GM06990 (cell line): ENCODE data around the gene DNAJB8.
A peak's percentile ranks its signal among the peaks of the same experiment; 100 is the strongest.

Source experiments
- DNase-seq: peaks from one replicate; pipeline ENCODE4 v3.0.0-alpha.2; 2011; ENCODE audit not compliant: insufficient read length; ENCODE audit errors: extremely low read depth
- H3K27me3 ChIP-seq: replicated peaks from 2 replicates; pipeline ENCODE4 v1.6.0; 2011; ENCODE audit warnings: low read length; ENCODE audit not compliant: control insufficient read depth, insufficient read depth
- H3K36me3 ChIP-seq: 2 replicates; pipeline ENCODE4 v1.5.1; 2011; ENCODE audit warnings: low read length; ENCODE audit not compliant: control insufficient read depth, insufficient read depth
- H3K4me3 ChIP-seq: replicated peaks from 2 replicates; pipeline ENCODE4 v1.5.1; 2011; ENCODE audit warnings: low read depth, mild to moderate bottlenecking, control low read depth, low read length
- CTCF ChIP-seq: IDR thresholded peaks from 2 replicates; pipeline ENCODE4 v1.5.1; 2011; ENCODE audit warnings: low read length, control low read depth, mild to moderate bottlenecking, inconsistent platforms; ENCODE audit not compliant: insufficient read depth, poor library complexity, severe bottlenecking

DNAJB8 gene

GRCh38 chr3:128504963-128505730 lies 38.5 kb upstream of the DNAJB8 start:
- Histone ChIP-seq H3K27me3 (peaks cover 1% of the 10 kb centered on the region; the same call in 1 of the 2 replicates), H3K36me3 (no peaks in the 10 kb centered on the region), H3K4me3 (no peak overlapping the region)
- TF ChIP-seq CTCF, result no peak
- DNase-seq, result no peak

- no peaks in the 10 kb centered on the region for H3K36me3 ChIP-seq
- no peak overlapping the region for H3K4me3 ChIP-seq
- no peak for DNase-seq
- no peak for TF ChIP-seq CTCF
- peaks cover 1% of the 10 kb centered on the region; the same call in 1 of the 2 replicates for H3K27me3 ChIP-seq
These were observed 37.8 kb upstream of the DNAJB8 start for GRCh38 chr3:128504533-128504915.

GRCh38 chr3:128503751-128504532 lies 37.3 kb upstream of the DNAJB8 start:
- H3K27me3 ChIP-seq, result peaks cover 3% of the 10 kb centered on the region; the same call in 1 of the 2 replicates
- no peaks in the 10 kb centered on the region for H3K36me3 ChIP-seq
- DNase-seq, result no peak
- no peak overlapping the region for H3K4me3 ChIP-seq
- no peak for TF ChIP-seq CTCF

- H3K27me3 ChIP-seq, result peaks cover 3% of the 10 kb centered on the region; the same call in 1 of the 2 replicates
- H3K4me3 ChIP-seq, result no peak overlapping the region
- peak; percentile 15 for TF ChIP-seq CTCF
- DNase-seq, result no peak
- no peaks in the 10 kb centered on the region for H3K36me3 ChIP-seq
These were observed 36.5 kb upstream of the DNAJB8 start for GRCh38 chr3:128503164-128503651.

- no peak for DNase-seq
- no peaks in the 10 kb centered on the region for H3K36me3 ChIP-seq
- H3K27me3 ChIP-seq, result peaks cover 3% of the 10 kb centered on the region; the same call in 1 of the 2 replicates
- no peak for TF ChIP-seq CTCF
- no peak overlapping the region for H3K4me3 ChIP-seq
These were observed 36.0 kb upstream of the DNAJB8 start for GRCh38 chr3:128502712-128503111.
